ENCODE measurements around the gene ZNF732. TPM values are rescaled to one million over a fixed set of nuclear protein-coding genes. Genes with fewer than 3 reads are reported as not detected.

Gene ZNF732
- total RNA-seq, 2 experiments from 2014 or later: not detected

DNA sequence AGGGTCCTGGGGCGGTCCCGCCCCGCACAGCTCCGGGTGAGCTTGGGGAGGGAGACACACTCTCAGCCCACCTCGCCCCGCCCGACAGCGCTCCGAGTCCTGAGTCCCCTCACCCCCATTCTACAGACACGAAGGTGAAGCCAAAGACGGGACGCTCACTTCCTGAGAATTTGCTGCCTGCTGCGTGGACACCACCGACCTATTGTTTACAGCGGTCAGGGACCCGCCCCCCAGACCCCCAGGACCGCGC is 31.5 kb upstream of the ZNF732 start:
- ATAC-seq (ENCODE audit: poor library complexity) (no peak), DNase-seq (peak in 2 of 14 experiments; percentile 6 to 16)
- H3K36me3 ChIP-seq (ENCODE audit: insufficient read depth, low read length): peaks cover 8% of the 10 kb centered on the region
- CTCF ChIA-PET: no interaction called here
- peaks cover 23 to 31% of the 10 kb centered on the region in 2 experiments for H3K9me3 ChIP-seq (ENCODE audit: control insufficient read depth in 1 of 2, insufficient read depth in 1 of 2, low read length in 2 of 2)
- TF ChIP-seq, protein P1, sequence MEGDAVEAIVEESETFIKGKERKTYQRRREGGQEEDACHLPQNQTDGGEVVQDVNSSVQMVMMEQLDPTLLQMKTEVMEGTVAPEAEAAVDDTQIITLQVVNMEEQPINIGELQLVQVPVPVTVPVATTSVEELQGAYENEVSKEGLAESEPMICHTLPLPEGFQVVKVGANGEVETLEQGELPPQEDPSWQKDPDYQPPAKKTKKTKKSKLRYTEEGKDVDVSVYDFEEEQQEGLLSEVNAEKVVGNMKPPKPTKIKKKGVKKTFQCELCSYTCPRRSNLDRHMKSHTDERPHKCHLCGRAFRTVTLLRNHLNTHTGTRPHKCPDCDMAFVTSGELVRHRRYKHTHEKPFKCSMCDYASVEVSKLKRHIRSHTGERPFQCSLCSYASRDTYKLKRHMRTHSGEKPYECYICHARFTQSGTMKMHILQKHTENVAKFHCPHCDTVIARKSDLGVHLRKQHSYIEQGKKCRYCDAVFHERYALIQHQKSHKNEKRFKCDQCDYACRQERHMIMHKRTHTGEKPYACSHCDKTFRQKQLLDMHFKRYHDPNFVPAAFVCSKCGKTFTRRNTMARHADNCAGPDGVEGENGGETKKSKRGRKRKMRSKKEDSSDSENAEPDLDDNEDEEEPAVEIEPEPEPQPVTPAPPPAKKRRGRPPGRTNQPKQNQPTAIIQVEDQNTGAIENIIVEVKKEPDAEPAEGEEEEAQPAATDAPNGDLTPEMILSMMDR (IDR thresholded peaks at IDR 0.05): no peak
- peaks cover 27% of the 10 kb centered on the region for H3K4me1 ChIP-seq (ENCODE audit: insufficient read depth, low read length)
- peak overlapping the region; percentile 94 for H3K4me3 Mint-ChIP-seq
- H3K27me3 Mint-ChIP-seq: no peaks in the 10 kb centered on the region
- peak overlapping the region; percentile 85 to 91 for H3K27ac ChIP-seq (ENCODE audit: low read depth in 1 of 2, low read length in 2 of 2)
- H3K4me3 ChIP-seq (ENCODE audit: low read length): peak overlapping the region; percentile 98
- intact Hi-C loops (cut with DNase I, micrococcal nuclease): loop anchor here (1.0 to 5.0 kb wide), 7 partner anchors 138 to 445 kb away; partner anchors contain the start of genes PIGG (in 2 of the 2), ZNF721 (in 2 of the 2), ATP5ME (in 1 of the 2) and MYL5 (in 1 of the 2)
- H3K9me3 Mint-ChIP-seq: peaks cover 15% of the 10 kb centered on the region
- H3K36me3 Mint-ChIP-seq (ENCODE audit: low read depth): peaks cover 70% of the 10 kb centered on the region
- POLR2A ChIA-PET: interaction anchor here (0.9 to 3.2 kb wide), 8 partner anchors 42 to 337 kb away, joined by 3 to 40 read pairs (median 9); partner anchors contain the start of genes ATP5ME, MYL5, ZNF595 and ZNF718
- H3K4me1 Mint-ChIP-seq (ENCODE audit: low read depth): peaks cover 51% of the 10 kb centered on the region
- no peaks in the 10 kb centered on the region for H3K27me3 ChIP-seq (ENCODE audit: control insufficient read depth in 1 of 2, insufficient read depth in 2 of 2, low read length in 2 of 2)
- H3K27ac Mint-ChIP-seq: peak overlapping the region; percentile 98

DNA sequence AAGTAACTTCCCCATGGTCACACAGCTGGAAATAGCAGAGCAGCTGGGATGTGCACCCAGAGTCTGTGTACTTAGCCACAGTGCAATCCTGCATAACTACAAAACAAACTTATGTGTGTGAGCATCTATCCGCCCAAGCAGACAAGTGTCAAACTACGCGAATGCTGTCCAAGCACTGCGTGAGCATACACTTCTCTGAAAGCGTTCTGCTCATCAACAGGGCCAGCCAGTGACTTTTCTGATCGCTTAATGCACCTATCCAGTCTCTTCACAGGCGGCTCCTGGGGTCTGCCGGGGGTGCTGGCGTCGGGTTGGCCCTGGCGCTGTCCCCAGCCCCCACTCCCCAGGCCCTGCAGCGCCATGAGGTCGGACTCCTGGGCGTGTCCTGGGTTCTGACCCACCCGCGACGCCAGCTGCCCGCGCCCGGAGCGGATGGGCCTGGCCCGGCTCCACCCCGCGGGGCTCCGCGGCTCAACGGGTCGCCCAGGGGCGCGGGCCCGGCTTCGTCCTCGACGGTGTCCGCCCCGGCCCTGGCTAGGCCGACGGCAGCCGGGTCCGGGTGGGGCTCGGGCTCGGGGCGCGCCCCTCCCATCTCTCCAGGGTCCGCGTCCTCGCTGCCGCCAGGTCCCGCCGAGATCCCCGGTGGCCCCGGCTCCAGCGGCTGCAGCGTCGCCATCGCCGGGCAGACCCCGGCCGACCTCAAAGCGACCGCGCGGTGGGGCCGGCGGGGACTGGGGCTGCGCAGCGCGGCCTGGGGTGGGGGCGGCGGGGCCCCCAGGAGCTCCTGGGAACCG is 31.0 kb upstream of the ZNF732 start:
- Mint-ChIP-seq H3K27me3 (no peaks in the 10 kb centered on the region), H3K27ac (peak overlapping the region; percentile 98), H3K36me3 (ENCODE audit: low read depth) (peaks cover 64% of the 10 kb centered on the region), H3K4me3 (peak overlapping the region; percentile 92), H3K9me3 (peaks cover 15% of the 10 kb centered on the region), H3K4me1 (ENCODE audit: low read depth) (peaks cover 51% of the 10 kb centered on the region)
- no peak for ATAC-seq (ENCODE audit: poor library complexity)
- Histone ChIP-seq H3K9me3 (ENCODE audit: control insufficient read depth in 1 of 2, insufficient read depth in 1 of 2, low read length in 2 of 2) (peaks cover 18 to 31% of the 10 kb centered on the region in 2 experiments), H3K27me3 (ENCODE audit: control insufficient read depth in 1 of 2, insufficient read depth in 2 of 2, low read length in 2 of 2) (no peaks in the 10 kb centered on the region), H3K4me1 (ENCODE audit: insufficient read depth, low read length) (peaks cover 27% of the 10 kb centered on the region), H3K27ac (ENCODE audit: low read depth in 1 of 2, low read length in 2 of 2) (peak overlapping the region in 1 of 2 donors; percentile 85), H3K4me3 (ENCODE audit: low read length) (peak overlapping the region; percentile 98), H3K36me3 (ENCODE audit: insufficient read depth, low read length) (peaks cover 8% of the 10 kb centered on the region)
- DNase-seq: peak in 4 of 14 experiments; percentile 1 to 34 (median 12)
- TF ChIP-seq, protein P1 (IDR thresholded peaks at IDR 0.05): no peak
- intact Hi-C loops (cut with DNase I, micrococcal nuclease): loop anchor here (2.0 to 5.0 kb wide), 6 partner anchors 139 to 446 kb away; partner anchors contain the start of genes ATP5ME (in 1 of the 2), MYL5 (in 1 of the 2), PIGG (in 1 of the 2) and ZNF718 (in 1 of the 2)
- ChIA-PET POLR2A (interaction anchor here (0.9 to 3.2 kb wide), 7 partner anchors 42 to 328 kb away, joined by 3 to 40 read pairs (median 7); partner anchors contain the start of genes ZNF595 and ZNF718), CTCF (no interaction called here)

DNA sequence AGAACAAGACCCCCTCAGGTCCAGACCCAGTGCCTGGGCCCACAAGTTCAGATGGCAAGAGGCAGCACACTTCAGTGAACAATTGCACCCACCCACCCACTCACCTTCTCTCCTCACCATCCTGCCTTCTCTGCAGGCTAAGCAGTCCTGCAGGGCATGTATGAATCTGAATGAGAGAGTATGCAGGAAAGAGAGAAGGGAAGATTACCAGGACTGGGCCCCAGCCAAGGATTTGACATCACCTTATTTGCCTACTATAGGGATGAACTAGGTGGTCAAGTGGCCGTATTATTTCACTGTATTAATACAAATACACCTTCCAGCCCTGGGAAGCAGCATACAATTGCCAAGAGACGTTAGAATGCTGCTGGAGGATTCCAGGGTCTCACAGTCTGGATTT is 30.2 kb upstream of the ZNF732 start:
- Histone ChIP-seq H3K36me3 (ENCODE audit: insufficient read depth, low read length) (peaks cover 8% of the 10 kb centered on the region), H3K9me3 (ENCODE audit: control insufficient read depth in 1 of 2, insufficient read depth in 1 of 2, low read length in 2 of 2) (peaks cover 10 to 25% of the 10 kb centered on the region in 2 experiments), H3K27ac (ENCODE audit: low read depth in 1 of 2, low read length in 2 of 2) (no peak overlapping the region), H3K27me3 (ENCODE audit: control insufficient read depth in 1 of 2, insufficient read depth in 2 of 2, low read length in 2 of 2) (no peaks in the 10 kb centered on the region), H3K4me3 (ENCODE audit: low read length) (no peak overlapping the region), H3K4me1 (ENCODE audit: insufficient read depth, low read length) (peaks cover 27% of the 10 kb centered on the region)
- POLR2A ChIA-PET: no interaction called here
- TF ChIP-seq, protein P1 (IDR thresholded peaks at IDR 0.05): no peak
- no peaks in the 10 kb centered on the region for H3K27me3 Mint-ChIP-seq
- CTCF ChIA-PET: no interaction called here
- peaks cover 13% of the 10 kb centered on the region for H3K9me3 Mint-ChIP-seq
- peaks cover 48% of the 10 kb centered on the region for H3K4me1 Mint-ChIP-seq (ENCODE audit: low read depth)
- intact Hi-C loops (cut with DNase I, micrococcal nuclease): loop anchor here (5.0 kb wide), 5 partner anchors 162 to 447 kb away; partner anchors contain the start of genes ATP5ME (in 1 of the 2), MYL5 (in 1 of the 2), PIGG (in 1 of the 2) and ZNF718 (in 1 of the 2)
- H3K4me3 Mint-ChIP-seq: peak overlapping the region; percentile 92
- H3K36me3 Mint-ChIP-seq (ENCODE audit: low read depth): peaks cover 57% of the 10 kb centered on the region
- ATAC-seq (ENCODE audit: poor library complexity) (no peak), DNase-seq (no peak)
- peak overlapping the region; percentile 85 for H3K27ac Mint-ChIP-seq

All from CD4-positive, alpha-beta T cell (primary cell).